Measurements from ENCODE around the gene MORN1. TPM values are rescaled to one million over a fixed set of nuclear protein-coding genes. Genes with fewer than 3 reads are reported as not detected.

The MORN1 gene
- total RNA-seq, 1 experiment from 2014 or later, result 23.2 TPM

DNA sequence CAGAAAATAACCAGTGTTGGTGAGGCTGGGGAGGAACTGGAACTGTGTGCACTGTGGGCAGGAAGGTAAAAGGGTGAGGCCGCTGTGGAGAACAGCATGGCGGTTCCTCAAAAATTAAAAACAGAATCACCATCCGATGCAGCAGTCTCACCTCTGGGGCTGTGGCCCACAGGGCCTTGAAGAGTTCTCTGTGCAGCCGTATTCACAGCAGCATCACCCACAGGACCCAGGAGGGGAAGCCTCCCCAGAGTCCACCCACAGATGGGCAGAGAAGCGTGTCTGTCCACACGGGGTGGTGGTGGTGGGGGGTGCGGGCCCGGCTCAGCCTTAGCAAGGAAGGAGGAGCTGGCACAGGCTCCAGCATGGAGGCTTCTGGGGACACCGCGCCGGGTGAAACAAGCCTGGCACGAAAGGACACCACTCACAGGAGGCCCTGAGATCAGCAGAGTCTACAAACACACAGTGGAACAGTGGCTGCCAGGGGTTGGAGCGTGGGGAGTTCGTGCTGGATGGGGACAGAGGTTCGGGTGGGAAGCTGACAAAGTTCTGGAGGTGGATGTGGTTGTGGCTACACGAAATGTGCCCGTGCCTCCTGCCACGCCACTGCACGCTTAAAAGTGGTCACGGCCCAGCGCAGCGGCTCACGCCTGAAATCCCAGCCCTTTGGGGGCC is 11.5 kb downstream of the MORN1 start:
- no peak overlapping the region for H3K27ac Mint-ChIP-seq (ENCODE audit: unreplicated experiment)
- no peak for DNase-seq
- CTCF ChIA-PET, result no interaction called here
- BruUV-seq (replicated peaks), result no TSS peak
- intact Hi-C loops (cut with micrococcal nuclease; ENCODE audit: unreplicated experiment), result loop anchor here (5.0 kb wide), 1 partner anchor 183 kb away; no protein-coding TSS in a partner anchor
- H3K4me3 Mint-ChIP-seq (ENCODE audit: low read depth, unreplicated experiment), result no peak overlapping the region
- peaks cover 9% of the 10 kb centered on the region for H3K36me3 Mint-ChIP-seq (ENCODE audit: insufficient read depth, unreplicated experiment)
- no peaks in the 10 kb centered on the region for H3K9me3 Mint-ChIP-seq (ENCODE audit: low read depth, unreplicated experiment)
- H3K27me3 Mint-ChIP-seq (ENCODE audit: unreplicated experiment), result no peaks in the 10 kb centered on the region
- H3K4me1 Mint-ChIP-seq (ENCODE audit: low read depth, unreplicated experiment), result no peaks in the 10 kb centered on the region
- TF ChIP-seq, protein P1, sequence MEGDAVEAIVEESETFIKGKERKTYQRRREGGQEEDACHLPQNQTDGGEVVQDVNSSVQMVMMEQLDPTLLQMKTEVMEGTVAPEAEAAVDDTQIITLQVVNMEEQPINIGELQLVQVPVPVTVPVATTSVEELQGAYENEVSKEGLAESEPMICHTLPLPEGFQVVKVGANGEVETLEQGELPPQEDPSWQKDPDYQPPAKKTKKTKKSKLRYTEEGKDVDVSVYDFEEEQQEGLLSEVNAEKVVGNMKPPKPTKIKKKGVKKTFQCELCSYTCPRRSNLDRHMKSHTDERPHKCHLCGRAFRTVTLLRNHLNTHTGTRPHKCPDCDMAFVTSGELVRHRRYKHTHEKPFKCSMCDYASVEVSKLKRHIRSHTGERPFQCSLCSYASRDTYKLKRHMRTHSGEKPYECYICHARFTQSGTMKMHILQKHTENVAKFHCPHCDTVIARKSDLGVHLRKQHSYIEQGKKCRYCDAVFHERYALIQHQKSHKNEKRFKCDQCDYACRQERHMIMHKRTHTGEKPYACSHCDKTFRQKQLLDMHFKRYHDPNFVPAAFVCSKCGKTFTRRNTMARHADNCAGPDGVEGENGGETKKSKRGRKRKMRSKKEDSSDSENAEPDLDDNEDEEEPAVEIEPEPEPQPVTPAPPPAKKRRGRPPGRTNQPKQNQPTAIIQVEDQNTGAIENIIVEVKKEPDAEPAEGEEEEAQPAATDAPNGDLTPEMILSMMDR (IDR thresholded peaks at IDR 0.05; ENCODE audit: unreplicated experiment), result no peak

DNA sequence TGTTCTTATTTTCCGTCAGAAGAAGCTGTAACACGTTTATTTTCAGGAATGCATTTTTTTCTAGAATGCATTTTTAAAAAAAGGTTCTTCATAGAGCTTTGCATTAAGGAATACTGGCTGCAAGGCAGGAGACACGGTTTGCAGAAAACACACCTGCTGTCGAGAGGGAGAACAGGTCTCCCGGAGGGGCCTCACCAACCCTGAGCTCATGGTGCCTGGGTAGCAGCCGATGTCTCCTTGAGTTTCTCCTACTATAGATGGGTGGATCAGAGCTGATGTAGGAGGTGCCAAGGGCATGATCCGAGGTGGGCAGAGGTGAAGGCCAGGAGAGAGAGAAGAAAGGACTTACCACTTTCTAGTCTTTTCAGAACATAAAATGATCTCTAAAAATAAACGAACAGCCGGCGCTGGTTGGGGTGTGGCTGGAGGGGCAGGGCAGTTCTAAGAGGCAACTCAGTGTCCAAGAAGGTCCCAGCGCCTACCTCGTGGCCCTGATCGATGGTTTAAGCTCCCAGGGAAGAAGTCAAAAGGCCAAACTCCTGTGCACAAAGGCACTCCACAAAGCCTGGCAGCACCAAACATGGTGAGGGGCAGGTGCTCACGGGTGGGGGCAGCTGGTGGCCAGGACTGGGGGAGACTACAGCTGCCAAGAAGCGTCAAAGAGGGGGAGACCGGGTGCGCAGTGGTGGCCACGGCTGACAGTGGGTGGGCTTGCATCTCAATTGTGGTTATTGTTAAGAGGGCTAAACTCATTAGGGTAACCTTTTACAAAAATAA is 12.2 kb downstream of the MORN1 start:
- TF ChIP-seq, protein P1 (IDR thresholded peaks at IDR 0.05; ENCODE audit: unreplicated experiment), result no peak
- H3K4me3 Mint-ChIP-seq (ENCODE audit: low read depth, unreplicated experiment), result no peak overlapping the region
- BruUV-seq (replicated peaks), result no TSS peak
- H3K9me3 Mint-ChIP-seq (ENCODE audit: low read depth, unreplicated experiment), result no peaks in the 10 kb centered on the region
- no peak overlapping the region for H3K27ac Mint-ChIP-seq (ENCODE audit: unreplicated experiment)
- H3K27me3 Mint-ChIP-seq (ENCODE audit: unreplicated experiment), result no peaks in the 10 kb centered on the region
- H3K36me3 Mint-ChIP-seq (ENCODE audit: insufficient read depth, unreplicated experiment), result peaks cover 11% of the 10 kb centered on the region
- CTCF ChIA-PET, result no interaction called here
- no peak for DNase-seq
- no peaks in the 10 kb centered on the region for H3K4me1 Mint-ChIP-seq (ENCODE audit: low read depth, unreplicated experiment)
- intact Hi-C loops (cut with micrococcal nuclease; ENCODE audit: unreplicated experiment), result no loop called here

DNA sequence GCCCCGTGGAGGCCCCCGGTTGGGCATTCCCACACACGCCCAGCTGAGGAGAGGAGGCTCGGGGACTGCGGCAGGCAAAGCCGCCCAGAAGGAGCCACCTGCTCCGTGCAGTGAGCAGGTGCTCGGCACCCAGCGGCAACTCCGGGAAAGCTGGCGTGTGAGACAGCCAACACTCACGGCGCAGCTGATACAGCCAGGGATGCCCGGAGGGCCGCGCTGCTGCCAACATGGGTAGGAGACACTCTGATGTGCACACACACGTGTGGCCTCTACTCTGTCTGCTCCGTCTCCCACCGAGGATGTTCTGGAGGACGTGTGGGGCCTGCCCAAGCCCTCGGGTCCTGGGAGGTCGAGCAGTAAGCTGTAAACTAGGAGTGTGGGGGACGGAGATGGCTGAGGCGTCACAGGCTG is 12.9 kb downstream of the MORN1 start:
- intact Hi-C loops (cut with micrococcal nuclease; ENCODE audit: unreplicated experiment), result no loop called here
- Mint-ChIP-seq H3K4me3 (ENCODE audit: low read depth, unreplicated experiment) (no peak overlapping the region), H3K9me3 (ENCODE audit: low read depth, unreplicated experiment) (no peaks in the 10 kb centered on the region), H3K27ac (ENCODE audit: unreplicated experiment) (no peak overlapping the region), H3K27me3 (ENCODE audit: unreplicated experiment) (no peaks in the 10 kb centered on the region), H3K36me3 (ENCODE audit: insufficient read depth, unreplicated experiment) (peaks cover 15% of the 10 kb centered on the region), H3K4me1 (ENCODE audit: low read depth, unreplicated experiment) (no peaks in the 10 kb centered on the region)
- no TSS peak for BruUV-seq (replicated peaks)
- TF ChIP-seq, protein P1 (IDR thresholded peaks at IDR 0.05; ENCODE audit: unreplicated experiment), result no peak
- CTCF ChIA-PET, result no interaction called here
- DNase-seq, result no peak

DNA sequence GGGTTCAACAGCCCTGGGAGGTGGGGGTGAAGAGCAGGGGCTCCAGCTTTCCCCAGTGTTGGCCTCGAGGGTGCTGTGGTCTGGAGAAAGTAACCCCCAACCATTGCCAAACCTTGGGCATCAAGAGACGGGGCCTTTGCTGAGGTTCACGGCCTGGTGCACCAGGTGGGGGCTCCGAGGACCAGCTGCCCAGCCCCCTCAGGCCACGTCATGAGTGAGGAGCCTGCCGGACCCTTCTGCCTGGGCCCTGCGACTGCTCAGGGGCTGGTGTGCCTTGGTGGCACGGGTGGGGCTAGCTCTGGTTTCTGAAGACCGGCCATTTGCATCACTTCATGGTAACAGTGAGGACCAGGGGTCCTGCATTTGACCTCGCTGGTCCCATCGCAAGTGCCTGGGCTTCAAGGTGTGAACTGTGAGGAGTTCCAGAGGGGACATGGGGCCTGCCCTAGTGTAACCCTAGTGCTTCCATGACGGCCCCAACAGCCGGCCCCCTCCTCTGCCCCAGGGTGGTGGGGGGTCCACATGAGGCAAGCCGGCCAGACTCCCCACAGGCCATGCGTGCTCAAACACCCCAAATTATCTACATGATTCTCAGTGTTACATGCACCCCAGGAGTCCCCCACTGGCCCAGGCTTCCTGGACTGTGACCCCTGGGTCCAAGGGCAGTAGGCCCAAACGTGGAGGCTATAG is 13.5 kb downstream of the MORN1 start:
- Mint-ChIP-seq H3K27ac (ENCODE audit: unreplicated experiment) (no peak overlapping the region), H3K4me3 (ENCODE audit: low read depth, unreplicated experiment) (no peak overlapping the region), H3K9me3 (ENCODE audit: low read depth, unreplicated experiment) (no peaks in the 10 kb centered on the region), H3K27me3 (ENCODE audit: unreplicated experiment) (no peaks in the 10 kb centered on the region), H3K36me3 (ENCODE audit: insufficient read depth, unreplicated experiment) (peaks cover 15% of the 10 kb centered on the region), H3K4me1 (ENCODE audit: low read depth, unreplicated experiment) (no peaks in the 10 kb centered on the region)
- intact Hi-C loops (cut with micrococcal nuclease; ENCODE audit: unreplicated experiment), result no loop called here
- DNase-seq, result no peak
- TF ChIP-seq, protein P1 (IDR thresholded peaks at IDR 0.05; ENCODE audit: unreplicated experiment), result no peak
- no TSS peak for BruUV-seq (replicated peaks)
- CTCF ChIA-PET, result no interaction called here

All from Calu3 (cell line).